ENCODE measurements around the gene COX7C.
"Not testable (repeated sequence)": the region's sequence is repeated elsewhere in the genome, so short reads cannot be mapped to it uniquely, and the experiment has no call there.

DNA sequence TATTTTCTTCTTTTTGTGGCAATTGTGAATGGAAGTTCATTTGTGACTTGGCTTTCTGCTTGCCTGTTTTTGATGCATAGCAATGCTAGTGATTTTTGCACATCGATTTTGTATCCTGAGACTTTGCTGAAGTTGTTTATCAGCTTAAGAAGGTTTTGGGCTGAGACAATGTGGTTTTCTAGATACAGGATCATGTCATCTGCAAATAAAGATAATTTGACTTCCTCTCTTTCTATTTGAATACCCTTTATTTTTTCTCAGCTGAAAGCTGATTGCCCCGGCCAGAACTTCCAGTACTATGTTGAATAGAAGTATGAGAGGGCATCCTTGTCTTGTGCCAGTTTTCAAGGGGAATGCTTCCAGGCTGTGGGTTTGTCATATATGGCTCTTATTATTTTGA lies 43.0 kb downstream of the COX7C start:
- TF ChIP-seq, protein P1, sequence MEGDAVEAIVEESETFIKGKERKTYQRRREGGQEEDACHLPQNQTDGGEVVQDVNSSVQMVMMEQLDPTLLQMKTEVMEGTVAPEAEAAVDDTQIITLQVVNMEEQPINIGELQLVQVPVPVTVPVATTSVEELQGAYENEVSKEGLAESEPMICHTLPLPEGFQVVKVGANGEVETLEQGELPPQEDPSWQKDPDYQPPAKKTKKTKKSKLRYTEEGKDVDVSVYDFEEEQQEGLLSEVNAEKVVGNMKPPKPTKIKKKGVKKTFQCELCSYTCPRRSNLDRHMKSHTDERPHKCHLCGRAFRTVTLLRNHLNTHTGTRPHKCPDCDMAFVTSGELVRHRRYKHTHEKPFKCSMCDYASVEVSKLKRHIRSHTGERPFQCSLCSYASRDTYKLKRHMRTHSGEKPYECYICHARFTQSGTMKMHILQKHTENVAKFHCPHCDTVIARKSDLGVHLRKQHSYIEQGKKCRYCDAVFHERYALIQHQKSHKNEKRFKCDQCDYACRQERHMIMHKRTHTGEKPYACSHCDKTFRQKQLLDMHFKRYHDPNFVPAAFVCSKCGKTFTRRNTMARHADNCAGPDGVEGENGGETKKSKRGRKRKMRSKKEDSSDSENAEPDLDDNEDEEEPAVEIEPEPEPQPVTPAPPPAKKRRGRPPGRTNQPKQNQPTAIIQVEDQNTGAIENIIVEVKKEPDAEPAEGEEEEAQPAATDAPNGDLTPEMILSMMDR (conservative IDR thresholded peaks at IDR 0.05; ENCODE audit: low read depth, low read length) = not testable (repeated sequence)
- not testable (repeated sequence) for TF ChIP-seq EZH2 (IDR thresholded peaks at IDR 0.05; ENCODE audit: borderline replicate concordance, low read depth, low read length, poor library complexity, severe bottlenecking)
